ENCODE measurements around the gene RSAD2. TPM values are rescaled to one million over a fixed set of nuclear protein-coding genes. Genes with fewer than 3 reads are reported as not detected.

RSAD2 gene
- total RNA-seq, 1 donor from 2014 or later = 4.4 TPM

DNA sequence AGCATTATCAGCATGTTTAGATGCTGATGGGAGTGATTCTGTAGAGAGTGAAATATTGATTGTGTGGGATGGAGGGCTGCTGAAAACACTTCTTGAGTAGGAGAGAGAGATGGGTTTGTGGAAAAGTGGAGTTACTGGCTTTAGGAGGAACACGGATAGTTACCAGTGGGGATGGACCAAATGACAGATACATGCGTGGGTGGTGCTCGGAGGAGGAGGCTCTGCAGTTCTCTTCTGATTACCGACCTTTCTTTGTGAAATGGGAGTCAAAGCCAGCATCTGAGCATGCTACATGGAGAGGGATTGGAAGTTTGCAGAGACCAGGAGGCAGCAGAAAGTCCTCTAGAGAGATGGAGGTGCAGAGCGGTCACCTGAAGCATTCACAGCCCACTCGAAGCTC, 65.9 kb downstream of the RSAD2 start:
- TF ChIP-seq, protein P1, sequence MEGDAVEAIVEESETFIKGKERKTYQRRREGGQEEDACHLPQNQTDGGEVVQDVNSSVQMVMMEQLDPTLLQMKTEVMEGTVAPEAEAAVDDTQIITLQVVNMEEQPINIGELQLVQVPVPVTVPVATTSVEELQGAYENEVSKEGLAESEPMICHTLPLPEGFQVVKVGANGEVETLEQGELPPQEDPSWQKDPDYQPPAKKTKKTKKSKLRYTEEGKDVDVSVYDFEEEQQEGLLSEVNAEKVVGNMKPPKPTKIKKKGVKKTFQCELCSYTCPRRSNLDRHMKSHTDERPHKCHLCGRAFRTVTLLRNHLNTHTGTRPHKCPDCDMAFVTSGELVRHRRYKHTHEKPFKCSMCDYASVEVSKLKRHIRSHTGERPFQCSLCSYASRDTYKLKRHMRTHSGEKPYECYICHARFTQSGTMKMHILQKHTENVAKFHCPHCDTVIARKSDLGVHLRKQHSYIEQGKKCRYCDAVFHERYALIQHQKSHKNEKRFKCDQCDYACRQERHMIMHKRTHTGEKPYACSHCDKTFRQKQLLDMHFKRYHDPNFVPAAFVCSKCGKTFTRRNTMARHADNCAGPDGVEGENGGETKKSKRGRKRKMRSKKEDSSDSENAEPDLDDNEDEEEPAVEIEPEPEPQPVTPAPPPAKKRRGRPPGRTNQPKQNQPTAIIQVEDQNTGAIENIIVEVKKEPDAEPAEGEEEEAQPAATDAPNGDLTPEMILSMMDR (IDR thresholded peaks at IDR 0.05; ENCODE audit: unreplicated experiment) = no peak
- DNase-seq (ENCODE audit: low spot score in 2 of 2, unreplicated experiment in 2 of 2) = no peak
- H3K9me3 Mint-ChIP-seq = no peaks in the 10 kb centered on the region
- no peaks in the 10 kb centered on the region for H3K27me3 Mint-ChIP-seq (ENCODE audit: low read depth)
- H3K4me3 Mint-ChIP-seq = no peak overlapping the region
- peaks cover 6% of the 10 kb centered on the region for H3K4me1 Mint-ChIP-seq
- H3K36me3 Mint-ChIP-seq = peaks cover 48% of the 10 kb centered on the region
- no peak overlapping the region for H3K27ac Mint-ChIP-seq

DNA sequence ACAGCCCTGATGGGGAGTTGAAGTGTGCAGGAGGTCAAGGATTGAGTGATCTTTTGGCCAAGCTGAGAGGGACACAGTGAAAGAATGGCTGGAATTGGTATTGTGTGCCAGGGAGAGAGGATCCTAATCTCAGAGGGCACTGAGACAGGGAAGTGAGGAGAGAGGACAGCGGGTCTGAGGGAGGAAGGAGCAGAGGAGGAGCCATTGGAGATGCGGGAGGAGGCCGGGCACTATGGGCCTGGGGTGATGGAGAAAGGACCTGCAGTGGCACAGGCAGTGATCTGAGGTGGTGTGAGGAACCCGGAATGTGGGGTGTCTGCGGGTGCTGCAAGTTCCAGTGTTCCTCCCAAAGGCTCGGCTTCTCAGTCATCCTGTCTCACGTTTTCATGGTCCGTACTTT, 66.4 kb downstream of the RSAD2 start:
- no peak overlapping the region for H3K4me3 Mint-ChIP-seq
- H3K9me3 Mint-ChIP-seq = no peaks in the 10 kb centered on the region
- TF ChIP-seq, protein P1 (IDR thresholded peaks at IDR 0.05; ENCODE audit: unreplicated experiment) = no peak
- no peak overlapping the region for H3K27ac Mint-ChIP-seq
- no peaks in the 10 kb centered on the region for H3K27me3 Mint-ChIP-seq (ENCODE audit: low read depth)
- no peak for DNase-seq (ENCODE audit: low spot score in 2 of 2, unreplicated experiment in 2 of 2)
- peaks cover 50% of the 10 kb centered on the region for H3K36me3 Mint-ChIP-seq
- peaks cover 6% of the 10 kb centered on the region for H3K4me1 Mint-ChIP-seq

DNA sequence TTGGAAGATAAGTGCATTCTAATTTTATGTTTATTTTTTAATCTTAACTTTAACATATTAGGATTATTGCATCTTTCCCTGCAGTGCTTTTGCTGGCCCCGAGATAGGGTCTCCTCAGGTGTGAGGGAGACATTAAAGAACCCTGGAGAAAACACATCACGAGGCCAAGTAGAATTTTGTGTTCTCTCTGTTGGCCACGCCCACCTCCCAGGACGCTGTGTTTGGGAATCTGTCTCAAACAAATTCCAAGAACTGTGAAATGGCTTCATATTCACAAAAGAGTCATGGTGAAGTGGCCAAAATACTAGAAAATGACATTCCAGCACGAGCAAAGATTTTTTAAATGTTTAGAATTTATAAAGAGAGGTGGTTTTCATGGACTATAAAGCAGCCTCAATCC, 67.0 kb downstream of the RSAD2 start:
- H3K4me1 Mint-ChIP-seq = peaks cover 5% of the 10 kb centered on the region
- no peaks in the 10 kb centered on the region for H3K27me3 Mint-ChIP-seq (ENCODE audit: low read depth)
- H3K9me3 Mint-ChIP-seq = no peaks in the 10 kb centered on the region
- DNase-seq (ENCODE audit: low spot score in 2 of 2, unreplicated experiment in 2 of 2) = no peak
- TF ChIP-seq, protein P1 (IDR thresholded peaks at IDR 0.05; ENCODE audit: unreplicated experiment) = no peak
- H3K4me3 Mint-ChIP-seq = no peak overlapping the region
- H3K36me3 Mint-ChIP-seq = peaks cover 50% of the 10 kb centered on the region
- H3K27ac Mint-ChIP-seq = no peak overlapping the region

DNA sequence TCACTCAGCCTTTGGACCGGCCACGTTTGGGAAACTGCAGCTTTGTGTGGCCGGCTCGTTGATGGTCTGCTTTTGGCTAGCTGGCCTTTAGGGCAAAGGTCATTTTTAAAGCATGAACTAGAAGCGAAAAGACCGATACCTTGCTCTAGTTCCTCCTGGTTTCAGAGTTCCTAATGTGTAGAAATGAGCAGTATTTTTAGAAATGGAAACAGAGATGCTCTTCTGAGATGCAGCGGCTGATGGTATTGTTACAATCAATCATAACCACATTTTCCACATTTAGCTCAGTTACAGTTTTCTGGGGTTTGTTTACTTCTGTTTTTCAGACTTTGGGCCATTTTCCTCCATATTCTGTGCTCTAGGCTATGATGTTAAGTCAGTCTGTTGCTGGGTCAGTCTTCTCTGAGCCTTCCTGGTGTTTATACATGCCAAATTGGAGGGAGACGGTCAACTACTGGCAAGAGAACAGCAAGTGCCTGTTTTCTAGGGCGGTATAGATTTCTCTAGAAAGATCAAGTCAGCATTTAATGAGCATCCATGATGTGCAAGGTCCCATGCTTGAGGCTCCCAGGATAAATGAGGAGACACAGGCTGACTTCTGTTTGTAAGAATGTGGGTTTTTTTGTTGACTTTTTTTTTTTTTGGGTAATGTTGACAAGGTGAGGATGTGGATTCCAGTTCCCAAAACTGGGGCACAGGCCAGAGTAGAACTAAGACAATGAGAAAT, 67.7 kb downstream of the RSAD2 start:
- DNase-seq (ENCODE audit: low spot score in 2 of 2, unreplicated experiment in 2 of 2) = no peak
- H3K4me1 Mint-ChIP-seq = peaks cover 5% of the 10 kb centered on the region
- no peak overlapping the region for H3K27ac Mint-ChIP-seq
- TF ChIP-seq, protein P1 (IDR thresholded peaks at IDR 0.05; ENCODE audit: unreplicated experiment) = no peak
- H3K36me3 Mint-ChIP-seq = peaks cover 50% of the 10 kb centered on the region
- H3K27me3 Mint-ChIP-seq (ENCODE audit: low read depth) = no peaks in the 10 kb centered on the region
- no peak overlapping the region for H3K4me3 Mint-ChIP-seq
- H3K9me3 Mint-ChIP-seq = no peaks in the 10 kb centered on the region

DNA sequence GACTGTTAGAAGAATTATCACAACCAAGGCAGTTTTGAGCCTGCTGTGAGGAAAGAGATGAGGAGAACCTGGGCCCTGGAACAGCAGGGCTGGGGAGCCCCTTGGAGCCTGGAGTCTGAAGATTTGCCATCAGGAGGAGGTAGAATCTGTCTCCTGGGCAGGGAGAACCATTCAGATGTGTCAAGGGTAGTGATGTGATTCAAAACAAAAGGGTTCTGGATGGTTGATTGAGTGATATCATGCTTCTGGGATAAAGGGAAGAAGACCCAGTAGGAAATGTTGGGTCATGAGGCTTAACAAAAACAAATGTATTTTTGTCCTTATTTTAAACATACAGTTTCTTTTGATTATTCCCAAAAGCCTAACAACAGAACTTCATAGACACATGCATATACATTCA, 68.2 kb downstream of the RSAD2 start:
- Mint-ChIP-seq H3K36me3 (peaks cover 49% of the 10 kb centered on the region), H3K27ac (no peak overlapping the region), H3K9me3 (no peaks in the 10 kb centered on the region), H3K4me1 (peaks cover 3% of the 10 kb centered on the region), H3K4me3 (no peak overlapping the region), H3K27me3 (ENCODE audit: low read depth) (no peaks in the 10 kb centered on the region)
- DNase-seq (ENCODE audit: low spot score in 2 of 2, unreplicated experiment in 2 of 2) = no peak
- TF ChIP-seq, protein P1 (IDR thresholded peaks at IDR 0.05; ENCODE audit: unreplicated experiment) = no peak
